ENCODE measurements around the gene CASTOR1.

The CASTOR1 gene

GRCh38 chr22:30262917-30263741, 26.2 kb downstream of the CASTOR1 start:
- peak; percentile 85 for DNase-seq

DNA sequence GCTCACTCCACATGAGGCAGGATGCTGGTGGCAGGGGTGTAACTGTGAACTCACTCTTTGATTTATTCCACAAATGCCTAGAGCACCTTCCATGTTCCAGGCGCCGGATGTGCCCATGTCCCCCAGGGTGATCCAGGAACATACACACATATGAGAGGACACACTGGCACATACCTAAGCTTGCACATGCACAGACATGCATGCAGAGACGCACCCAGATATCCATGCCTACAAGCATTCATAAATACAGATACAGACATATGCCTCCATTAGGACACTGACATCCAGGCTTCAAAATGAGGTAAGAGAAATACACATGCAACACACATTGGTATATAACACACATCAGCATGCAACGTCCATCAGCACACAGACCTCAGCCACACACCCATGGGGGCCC, 27.2 kb downstream of the CASTOR1 start:
- DNase-seq: no peak

DNA sequence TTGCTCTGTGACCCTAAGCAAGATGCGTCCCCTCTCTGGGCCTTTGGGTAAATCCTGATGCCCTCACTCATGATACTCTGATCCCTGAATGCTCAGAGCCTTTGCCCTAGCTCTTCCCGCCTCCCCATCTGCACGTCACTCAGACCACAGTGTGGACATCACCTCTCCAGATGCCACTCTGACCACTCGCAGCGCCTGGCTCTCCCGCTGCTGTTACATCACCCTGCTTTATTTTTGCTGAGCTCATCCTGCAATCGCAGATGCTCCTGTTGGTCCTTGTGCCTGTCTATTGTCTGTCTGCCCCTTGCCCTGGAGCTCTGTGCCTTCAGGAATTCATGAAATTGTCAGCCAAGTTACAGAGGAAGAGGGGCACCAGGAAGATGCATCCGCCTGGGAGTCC, 28.2 kb downstream of the CASTOR1 start:
- DNase-seq: no peak

GRCh38 chr22:30260682-30261081, 28.6 kb downstream of the CASTOR1 start:
- no peak for DNase-seq

DNA sequence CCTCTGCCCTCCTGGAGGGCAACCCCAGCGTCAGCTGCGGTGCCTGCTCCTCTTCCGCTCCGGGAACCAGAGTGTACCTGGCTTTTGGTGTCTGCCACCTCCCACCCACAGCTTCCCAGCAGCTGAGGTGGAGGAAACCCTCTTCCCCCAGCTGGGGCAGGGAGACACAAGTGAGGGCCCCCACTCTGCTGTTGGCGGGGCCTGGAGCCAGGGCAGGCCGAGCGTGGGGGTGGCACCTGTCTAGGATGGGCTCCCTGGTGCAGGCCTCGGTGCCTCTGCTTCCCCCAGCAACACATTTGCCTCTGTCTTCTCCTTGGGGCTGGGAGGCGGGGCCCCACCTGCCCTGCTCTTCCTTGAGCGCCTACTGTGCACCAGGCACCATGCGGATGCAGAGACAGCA, 29.0 kb downstream of the CASTOR1 start:
- no peak for DNase-seq

DNA sequence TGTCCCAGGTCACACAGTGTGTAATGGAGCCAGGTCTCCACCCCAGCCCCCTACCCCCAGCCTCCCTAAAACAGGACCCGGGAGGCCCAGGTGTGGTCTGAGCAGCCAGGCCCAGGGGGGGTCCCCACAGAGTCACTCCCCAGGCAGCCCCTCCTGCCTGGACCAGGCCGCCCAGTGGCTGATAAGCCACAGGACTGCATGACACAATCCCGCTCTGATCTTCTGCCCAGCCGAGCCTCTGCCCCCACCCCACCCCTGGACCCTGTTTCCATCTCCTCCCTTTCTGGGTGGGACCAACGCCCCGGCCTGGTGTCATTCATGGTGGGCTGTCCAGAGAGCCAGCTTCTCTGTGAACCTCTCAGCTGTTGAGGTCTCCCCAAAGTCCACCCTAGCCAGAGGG, 35.0 kb downstream of the CASTOR1 start:
- DNase-seq: no peak

- no peak for DNase-seq
Measured at GRCh38 chr22:30253205-30253852, 36.0 kb downstream of the CASTOR1 start.

DNA sequence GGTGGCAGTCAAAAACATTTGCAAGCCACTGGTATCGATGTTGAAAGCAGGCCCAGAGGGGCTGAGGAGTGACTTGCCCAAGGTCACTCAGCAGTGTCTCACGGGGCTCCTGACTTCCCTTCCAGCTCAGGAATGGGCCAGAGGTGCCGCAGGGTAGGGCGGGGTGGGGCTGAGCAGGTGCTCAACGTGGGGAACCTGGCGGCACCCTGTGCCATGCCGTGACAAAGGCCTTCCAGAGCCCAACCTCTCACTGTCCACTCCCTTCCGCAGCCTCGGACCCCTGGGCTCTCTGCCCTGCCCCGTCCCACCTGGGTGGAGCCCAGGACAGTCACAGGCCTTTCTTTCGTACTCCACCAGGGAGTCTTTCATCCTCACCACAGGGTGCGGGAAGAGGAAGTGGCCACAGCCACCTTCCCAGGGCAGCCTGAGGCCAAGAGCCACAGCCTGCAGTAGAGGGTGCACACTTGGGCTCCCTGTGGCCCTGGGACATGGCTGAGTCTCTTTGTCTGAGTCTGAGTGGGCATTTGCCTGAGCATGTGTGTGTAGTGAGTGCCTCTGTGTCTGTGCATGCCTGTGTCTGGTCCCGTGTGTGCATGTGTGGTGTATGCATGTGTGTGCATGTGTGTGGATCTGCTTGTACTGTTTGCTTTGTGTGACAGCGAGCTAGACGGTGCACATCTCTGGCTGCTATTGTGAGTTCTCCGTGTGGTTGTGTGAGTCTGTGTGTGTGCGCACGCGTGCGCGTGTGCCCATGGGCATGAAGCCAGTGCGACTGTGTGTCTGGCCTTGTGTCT, 36.7 kb downstream of the CASTOR1 start:
- no peak for DNase-seq

DNA sequence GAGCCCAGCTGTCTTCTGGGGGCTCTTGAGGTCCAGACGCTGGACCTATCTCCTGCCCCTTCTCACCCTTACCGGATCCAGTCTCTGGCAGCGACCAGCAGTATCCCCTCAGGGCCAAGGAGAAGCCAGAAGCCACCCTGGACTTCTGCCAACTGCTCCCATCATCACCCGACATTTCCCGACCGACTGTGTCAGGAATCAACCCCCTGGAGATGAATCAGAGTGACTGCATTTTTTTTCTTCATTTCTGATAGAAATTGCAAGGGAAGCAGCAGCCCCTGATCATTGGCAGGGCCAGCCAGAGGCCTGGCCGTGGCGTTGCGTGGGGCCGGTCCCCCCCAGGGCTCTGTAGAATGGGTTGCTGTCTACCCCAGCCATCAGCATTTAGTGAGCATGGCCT, 37.6 kb downstream of the CASTOR1 start:
- no peak for DNase-seq

- DNase-seq: peak; percentile 60
Measured at GRCh38 chr22:30250661-30251267, 38.5 kb downstream of the CASTOR1 start.

GRCh38 chr22:30250039-30250565, 39.2 kb downstream of the CASTOR1 start:
- no peak for DNase-seq

- no peak for DNase-seq
Measured at GRCh38 chr22:30249049-30250038, 40.0 kb downstream of the CASTOR1 start.

GRCh38 chr22:30248484-30248883, 40.8 kb downstream of the CASTOR1 start:
- DNase-seq: no peak

DNA sequence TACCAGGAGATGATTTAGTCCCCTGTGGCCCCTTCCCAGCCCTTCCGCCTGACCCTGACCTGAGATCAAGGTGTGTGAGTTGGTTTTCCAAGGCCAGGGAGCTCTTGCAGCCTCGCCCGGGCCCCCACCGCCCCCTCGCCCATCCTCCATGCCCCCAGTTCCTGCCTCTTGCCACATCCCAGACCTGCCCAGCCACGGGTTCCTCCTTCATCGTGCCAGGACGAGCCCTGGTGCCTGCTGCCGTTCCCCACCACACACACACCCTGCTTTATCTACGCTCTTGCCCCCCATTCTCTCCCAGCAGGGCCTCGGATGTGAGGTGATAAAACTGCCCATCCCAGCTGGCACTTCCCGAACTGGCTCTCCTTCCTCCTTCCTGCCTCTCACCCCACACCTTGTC, 41.3 kb downstream of the CASTOR1 start:
- DNase-seq: no peak

- no peak for DNase-seq
Measured at GRCh38 chr22:30247561-30247960, 41.7 kb downstream of the CASTOR1 start.

- DNase-seq: no peak
Measured at GRCh38 chr22:30246814-30247376, 42.4 kb downstream of the CASTOR1 start.

DNA sequence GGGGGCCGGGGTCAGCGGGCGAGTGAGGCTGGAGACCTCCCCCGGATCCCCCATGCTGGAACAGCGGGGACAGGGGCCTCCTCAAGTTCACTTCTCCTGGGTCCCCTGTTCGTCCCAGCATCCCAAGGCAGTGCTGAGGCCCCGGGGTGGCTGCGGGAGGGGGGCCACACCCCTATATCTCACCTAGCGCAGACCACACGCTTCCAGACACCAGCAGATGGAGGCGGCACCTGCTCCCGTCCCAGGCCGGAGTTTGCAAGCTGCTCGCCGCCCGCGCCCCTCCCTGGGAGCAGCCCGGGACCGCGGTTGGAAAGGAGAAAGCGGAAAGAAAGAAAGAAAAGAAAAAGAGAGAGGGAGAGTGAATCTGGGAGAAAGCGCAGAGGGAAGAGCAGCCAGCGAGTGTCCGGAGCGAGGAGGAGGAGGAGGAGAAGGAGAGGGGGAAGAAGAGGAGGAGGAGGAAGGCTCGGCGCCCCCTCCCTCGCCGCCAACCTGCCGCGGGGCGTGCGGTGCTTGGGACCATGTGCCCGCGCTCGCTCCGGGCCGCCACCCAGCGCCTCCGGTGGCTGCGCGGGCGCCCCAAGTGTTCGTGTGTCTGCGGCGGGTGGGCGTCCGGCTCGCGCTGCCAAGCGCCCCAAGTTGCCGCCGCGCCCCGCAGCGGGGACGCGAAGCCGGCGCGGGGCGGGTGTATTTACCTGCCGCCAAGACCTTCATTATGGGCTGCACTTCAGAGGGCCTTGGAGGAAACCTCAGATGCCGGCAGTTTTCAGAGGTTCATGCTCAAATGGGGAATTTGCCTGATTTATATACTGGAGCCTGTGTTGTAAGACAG, 43.1 kb downstream of the CASTOR1 start, which contains the start of gene LIF:
Gene LIF, minus strand, starts transcription at position 775 of the 829 bp plus-strand sequence. Its CDS starts 64 bp downstream, at position 711.
- DNase-seq: peak; percentile 64

GRCh38 chr22:30245181-30245984, 43.9 kb downstream of the CASTOR1 start:
- DNase-seq: peak; percentile 39

GRCh38 chr22:30244641-30245040, 44.7 kb downstream of the CASTOR1 start:
- DNase-seq: no peak
